ENCODE measurements around the gene MT1E.
"Not testable (repeated sequence)": the region's sequence is repeated elsewhere in the genome, so short reads cannot be mapped to it uniquely, and the experiment has no call there.

The MT1E gene

GRCh38 chr16:56607109-56607618 is 18.4 kb upstream of the MT1E start:
- DNase-seq (ENCODE audit: low read depth): no peak

- no peak for DNase-seq (ENCODE audit: low read depth)
These were observed 17.9 kb upstream of the MT1E start for GRCh38 chr16:56607675-56608042.

- peak; percentile 68 for DNase-seq (ENCODE audit: low read depth)
These were observed 17.3 kb upstream of the MT1E start, which contains the start of gene MT2A for GRCh38 chr16:56608043-56608875. Gene MT2A (plus strand): TSS chr16:56608584. CDS start chr16:56608656, 72 bp downstream.

- no peak for DNase-seq (ENCODE audit: low read depth)
These were observed 16.6 kb upstream of the MT1E start for GRCh38 chr16:56608876-56609462.

GRCh38 chr16:56609463-56609921 is 16.1 kb upstream of the MT1E start:
- peak; percentile 45 for DNase-seq (ENCODE audit: low read depth)

GRCh38 chr16:56610017-56610608 is 15.5 kb upstream of the MT1E start:
- peak; percentile 29 for DNase-seq (ENCODE audit: low read depth)

- DNase-seq (ENCODE audit: low read depth): no peak
These were observed 14.9 kb upstream of the MT1E start for GRCh38 chr16:56610609-56611111.

GRCh38 chr16:56611281-56611833 is 14.2 kb upstream of the MT1E start:
- no peak for DNase-seq (ENCODE audit: low read depth)

- DNase-seq (ENCODE audit: low read depth): no peak
These were observed 11.9 kb upstream of the MT1E start for GRCh38 chr16:56613706-56614105.

GRCh38 chr16:56614549-56614991 is 11.0 kb upstream of the MT1E start:
- DNase-seq (ENCODE audit: low read depth): no peak

GRCh38 chr16:56615353-56615752 is 10.2 kb upstream of the MT1E start:
- DNase-seq (ENCODE audit: low read depth): no peak

GRCh38 chr16:56616608-56617211 is 8.9 kb upstream of the MT1E start:
- DNase-seq (ENCODE audit: low read depth): no peak

- DNase-seq (ENCODE audit: low read depth): no peak
These were observed 8.1 kb upstream of the MT1E start for GRCh38 chr16:56617212-56618085.

GRCh38 chr16:56618138-56618537 is 7.4 kb upstream of the MT1E start:
- no peak for DNase-seq (ENCODE audit: low read depth)

GRCh38 chr16:56620339-56620897 is 5.2 kb upstream of the MT1E start:
- DNase-seq (ENCODE audit: low read depth): no peak

- DNase-seq (ENCODE audit: low read depth): not testable (repeated sequence)
These were observed 3.7 kb upstream of the MT1E start for GRCh38 chr16:56621665-56622445.

GRCh38 chr16:56623184-56623583 is 2.4 kb upstream of the MT1E start:
- DNase-seq (ENCODE audit: low read depth): not testable (repeated sequence)

GRCh38 chr16:56623637-56624036 is 1.9 kb upstream of the MT1E start:
- DNase-seq (ENCODE audit: low read depth): no peak

GRCh38 chr16:56625943-56626654 is 518 bp downstream of the MT1E start:
- no peak for DNase-seq (ENCODE audit: low read depth)
